Spinal cord (tissue), 10 donors: ENCODE measurements around the gene ROR2. TPM values are rescaled to one million over a fixed set of nuclear protein-coding genes. Genes with fewer than 3 reads are reported as not detected.
"Not testable (repeated sequence)": the region's sequence is repeated elsewhere in the genome, so short reads cannot be mapped to it uniquely, and the experiment has no call there.

Experiments
- DNase-seq, 6 donors: peaks; one replicate each; pipeline versions ENCODE4 v3.0.0 to v3.0.0-alpha.2; 2013 to 2015; ENCODE audit warnings: low spot score in 6 of 6, low read depth in 4 of 6
- H3K27ac ChIP-seq: one replicate; pipeline ENCODE4 v1.5.1; 2013; ENCODE audit warnings: low read depth, low read length, control low read depth
- H3K27me3 ChIP-seq: one replicate; pipeline ENCODE4 v1.6.1; 2013; ENCODE audit warnings: low read length; ENCODE audit not compliant: control insufficient read depth, insufficient read depth
- H3K36me3 ChIP-seq: one replicate; pipeline ENCODE4 v1.6.1; 2013; ENCODE audit warnings: low read length; ENCODE audit not compliant: control insufficient read depth, insufficient read depth
- H3K4me1 ChIP-seq: one replicate; pipeline ENCODE4 v1.6.1; 2013; ENCODE audit warnings: low read length; ENCODE audit not compliant: control insufficient read depth, insufficient read depth
- H3K4me3 ChIP-seq: one replicate; pipeline ENCODE4 v1.5.1; 2013; ENCODE audit warnings: low read depth, low read length, control low read depth
- H3K9me3 ChIP-seq: one replicate; pipeline ENCODE4 v1.6.1; 2013; ENCODE audit warnings: low read length; ENCODE audit not compliant: control insufficient read depth, insufficient read depth
- WGBS: methylation state at CpG from one replicate; pipeline ENCODE4 v1.1.5; 2013; ENCODE audit warnings: missing lambda C conversion rate; ENCODE audit not compliant: insufficient coverage; 5-methylcytosine and 5-hydroxymethylcytosine counted together
- long read RNA-seq, 4 donors: transcript quantifications; one replicate each; lab custom pipeline, GENCODE V29; 2026
- polyA plus RNA-seq, 2 donors: library from polyadenylated mRNA; unstranded; fragments of 120-200 nt; gene quantifications; one replicate each; pipeline ENCODE4 v1.2.1, GENCODE V29; 2013; ENCODE audit not compliant: insufficient read length in 2 of 2
- total RNA-seq, 2 donors: library from RNA; depleted of rRNA in 1 of 2; stranded (reverse); fragments of 120-200 nt in 1 of 2; fragments of >200 nt in 1 of 2; gene quantifications; one replicate each; pipeline versions ENCODE4 v1.2.3 to v1.2.4, GENCODE V29; 2013 to 2014
- donor health status: healthy.

Gene ROR2
- total RNA-seq (10 to 100 TPM in 1 of 2 donors, 1 to 10 TPM in 1; 3.1 to 20.6 TPM), polyA plus RNA-seq (1 to 10 TPM; 4.8 to 5.3 TPM)
- long read RNA-seq, donor 1, full-length matches to known transcripts, result 1 of 1 reads
- long read RNA-seq, donor 1, partial matches to known transcripts, result 0 of 1 reads
- long read RNA-seq, donor 1, other reads (novel, unspliced or antisense), result 0 of 1 reads
- long read RNA-seq, donor 2, result 0 reads
- long read RNA-seq, donor 3, result 0 reads
- long read RNA-seq, donor 4, full-length matches to known transcripts, result 5 of 5 reads
- long read RNA-seq, donor 4, partial matches to known transcripts, result 0 of 5 reads
- long read RNA-seq, donor 4, other reads (novel, unspliced or antisense), result 0 of 5 reads

DNA sequence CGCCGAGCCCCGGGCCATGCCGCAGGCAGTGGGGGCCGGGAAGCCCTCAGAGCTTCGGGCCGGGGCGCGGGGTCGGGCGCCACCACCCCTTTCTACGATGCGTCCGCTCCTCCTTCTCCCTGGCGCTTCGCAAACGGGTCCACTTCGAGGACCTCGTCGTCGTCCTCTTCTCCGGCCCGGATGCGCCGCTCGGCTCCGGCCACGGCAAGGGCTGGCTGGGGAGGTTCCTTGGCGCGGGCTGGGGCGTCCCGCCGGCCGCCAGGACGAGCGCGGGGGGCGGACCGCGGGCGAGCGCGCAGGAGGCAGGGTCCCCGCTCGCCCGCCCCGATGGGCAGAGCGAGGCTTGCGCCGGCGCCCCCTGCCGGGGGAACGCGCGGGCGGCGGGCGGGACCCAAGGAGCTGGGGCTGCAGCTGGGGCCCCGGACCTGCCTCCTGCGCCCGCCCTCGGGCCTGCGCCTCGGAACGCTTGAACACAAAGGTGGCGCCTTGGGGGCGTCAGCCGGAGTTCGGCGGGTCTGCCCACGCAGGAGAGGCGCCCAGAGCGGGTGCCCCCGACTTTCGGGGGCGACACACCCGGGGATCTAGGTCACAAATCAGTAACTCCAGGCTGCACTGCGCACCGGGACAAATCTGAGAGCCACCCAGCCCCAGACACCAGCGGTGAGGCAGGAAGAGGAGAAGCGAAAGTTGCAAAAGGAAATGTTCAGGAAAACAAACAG is at the start of gene ROR2:
Gene ROR2 (minus strand): TSS at position 283 of the 719 bp plus-strand sequence.
- H3K4me3 ChIP-seq, result peak within 1 kb of the TSS; percentile 47
- peak in 3 of 6 donors; percentile 48 to 84 (median 68) for DNase-seq
- peaks cover 43% of the 10 kb centered on the region for H3K27me3 ChIP-seq

DNA sequence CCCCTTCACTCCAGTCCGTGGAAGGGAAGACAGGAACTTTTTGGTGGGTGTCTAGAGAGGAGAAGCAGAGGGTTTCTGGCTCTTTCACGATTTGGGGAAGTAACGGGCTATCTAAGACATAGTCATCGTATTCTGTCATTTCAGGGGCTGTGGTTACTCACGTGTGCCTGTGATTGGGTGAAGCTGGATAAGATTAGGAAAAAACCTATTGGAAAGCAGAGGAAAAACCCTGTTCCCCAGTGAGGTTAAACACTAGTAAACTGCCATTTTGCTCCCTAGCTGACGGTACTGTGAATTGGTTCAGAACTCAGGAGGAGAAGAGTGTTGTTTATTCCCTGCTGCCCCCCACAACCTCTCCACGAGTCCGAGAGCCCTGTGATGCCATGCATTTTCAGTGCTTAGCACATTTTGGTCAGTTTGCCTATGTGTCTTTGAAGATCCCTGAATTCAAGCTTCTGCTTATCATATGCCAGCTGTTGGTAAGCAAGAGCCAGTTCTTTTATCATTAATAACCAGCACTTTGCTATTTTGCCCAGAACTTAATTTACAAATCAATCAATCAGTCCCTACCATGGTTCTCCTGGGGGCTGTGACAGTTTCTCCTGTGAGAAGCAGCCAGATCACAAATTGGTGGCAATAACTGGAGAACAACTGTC is 45.1 kb upstream of the ROR2 start:
- Histone ChIP-seq H3K27ac (no peak overlapping the region), H3K27me3 (no peaks in the 10 kb centered on the region), H3K4me3 (no peak overlapping the region), H3K9me3 (no peaks in the 10 kb centered on the region), H3K4me1 (no peaks in the 10 kb centered on the region), H3K36me3 (no peaks in the 10 kb centered on the region)
- DNase-seq, result peak in 1 of 6 donors; percentile 22
- WGBS, result 59% methylated on average over 7 of the region's 8 CpGs

More for the DNA sequence above, at the start of gene ROR2:
- Histone ChIP-seq H3K4me1 (peaks cover 25% of the 10 kb centered on the region), H3K9me3 (no peaks in the 10 kb centered on the region), H3K36me3 (no peaks in the 10 kb centered on the region), H3K27ac (no peak within 1 kb of the TSS)
- WGBS, result under 1% methylated on average over 81 of the region's 81 CpGs

DNA sequence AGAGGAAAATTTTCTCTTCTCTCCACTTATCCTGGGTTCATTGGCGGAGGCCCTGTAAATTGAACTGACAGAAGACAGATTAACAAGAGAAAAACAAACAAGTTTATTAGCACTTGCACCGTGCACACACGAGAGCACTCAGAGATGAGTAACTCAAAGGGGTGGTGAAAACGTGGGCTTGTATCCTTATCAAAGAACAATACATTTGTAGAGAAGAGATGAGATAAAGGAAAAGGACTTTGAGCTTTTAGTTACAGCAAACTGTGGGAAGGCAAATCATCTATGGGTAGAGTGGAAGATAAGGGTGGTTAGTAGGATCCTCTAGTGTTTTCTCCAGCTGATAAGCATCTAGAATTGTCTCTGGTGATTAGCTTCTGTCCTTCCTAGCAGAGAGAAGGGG is 44.4 kb upstream of the ROR2 start:
- DNase-seq, result no peak
- H3K27ac ChIP-seq, result no peak overlapping the region
- no peak overlapping the region for H3K4me3 ChIP-seq
- no peaks in the 10 kb centered on the region for H3K36me3 ChIP-seq
- H3K4me1 ChIP-seq, result no peaks in the 10 kb centered on the region
- no CpG with 5 or more reads among the region's 4 CpGs for WGBS
- no peaks in the 10 kb centered on the region for H3K9me3 ChIP-seq
- no peaks in the 10 kb centered on the region for H3K27me3 ChIP-seq

DNA sequence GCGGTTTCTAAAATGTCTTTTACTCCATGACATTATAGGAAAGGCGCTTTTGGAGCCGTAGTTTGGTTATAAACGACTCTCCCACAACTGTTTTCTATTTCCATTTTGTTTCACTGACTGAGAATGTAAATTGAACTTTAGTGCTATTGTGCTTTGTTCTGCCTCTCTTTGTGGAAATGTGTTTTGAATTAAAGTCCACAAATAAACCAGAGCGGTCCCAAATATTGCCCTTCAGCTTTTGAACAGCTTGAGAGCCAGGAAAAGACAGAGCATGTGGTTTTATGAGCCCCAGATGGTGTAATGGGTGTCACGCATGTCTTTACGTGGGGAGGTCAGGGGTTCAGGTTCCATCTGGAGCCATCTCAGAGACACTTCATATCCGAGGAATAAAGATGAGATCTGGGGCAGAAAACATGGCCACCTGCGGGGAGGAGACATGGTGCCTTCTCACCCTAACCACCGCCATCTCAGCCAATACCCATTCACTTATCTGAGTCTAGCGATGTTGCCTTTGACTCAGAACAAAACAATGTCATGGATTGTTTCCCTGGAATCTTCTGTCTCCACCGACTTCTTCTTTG is 42.5 kb upstream of the ROR2 start:
- Histone ChIP-seq H3K4me1 (no peaks in the 10 kb centered on the region), H3K36me3 (no peaks in the 10 kb centered on the region), H3K27me3 (no peaks in the 10 kb centered on the region), H3K9me3 (no peaks in the 10 kb centered on the region), H3K4me3 (no peak overlapping the region), H3K27ac (peak overlapping the region; percentile 52)
- peak in 2 of 6 donors; percentile 5 to 43 for DNase-seq
- 45% methylated on average over 6 of the region's 12 CpGs for WGBS

DNA sequence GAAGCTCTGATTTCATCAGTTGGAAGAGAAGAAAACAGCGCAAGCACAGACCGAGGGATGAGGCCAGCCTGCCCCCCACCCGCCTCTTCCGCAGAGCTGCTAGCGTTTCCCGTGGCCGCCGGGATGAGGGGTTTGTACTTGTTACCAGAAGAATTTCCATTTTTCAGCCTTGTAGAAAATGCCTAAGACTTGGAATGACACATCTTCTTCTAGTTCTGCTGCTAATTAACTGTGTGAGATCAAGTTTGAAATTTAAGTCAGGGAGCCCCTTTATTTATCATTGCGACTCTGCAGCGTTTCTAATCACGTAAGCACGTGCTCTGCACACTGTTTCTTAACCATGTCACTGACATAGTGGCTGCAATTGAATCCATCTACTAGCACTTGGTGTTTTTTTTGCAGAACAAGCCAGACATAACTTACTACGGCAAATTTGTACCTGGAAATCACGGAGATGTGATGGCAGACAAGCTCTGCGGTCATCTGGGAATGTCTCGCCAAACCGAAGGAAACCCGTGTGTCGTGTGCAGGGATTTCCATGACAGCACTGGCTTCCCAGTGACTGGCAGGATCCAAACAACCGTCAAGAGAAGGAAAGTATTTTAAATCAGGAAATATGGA is 41.8 kb upstream of the ROR2 start:
- WGBS, result 72% methylated on average over 12 of the region's 20 CpGs
- no peaks in the 10 kb centered on the region for H3K36me3 ChIP-seq
- H3K9me3 ChIP-seq, result no peaks in the 10 kb centered on the region
- H3K4me1 ChIP-seq, result no peaks in the 10 kb centered on the region
- DNase-seq, result peak in 1 of 6 donors; percentile 7
- peak overlapping the region; percentile 52 for H3K27ac ChIP-seq
- no peak overlapping the region for H3K4me3 ChIP-seq
- H3K27me3 ChIP-seq, result no peaks in the 10 kb centered on the region

DNA sequence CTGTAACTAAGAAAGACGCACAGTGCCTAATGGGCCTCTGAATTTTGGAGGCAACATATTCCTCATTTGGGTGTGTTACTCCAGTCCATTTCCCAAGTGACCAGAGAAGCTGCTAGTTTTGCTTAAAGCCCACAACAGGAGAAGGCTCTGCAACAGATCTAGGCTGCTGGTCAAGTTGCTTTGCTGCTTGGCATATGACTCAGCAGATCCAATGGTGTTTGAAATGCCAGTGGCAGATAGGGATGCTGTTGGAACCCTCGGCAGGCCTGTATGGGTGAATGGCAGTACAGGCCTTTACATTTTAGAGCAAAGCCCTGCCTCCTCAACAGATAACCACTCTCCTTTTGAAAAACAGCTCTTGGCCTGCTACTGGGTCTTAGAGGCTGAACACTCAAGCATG is 36.2 kb upstream of the ROR2 start:
- Histone ChIP-seq H3K4me3 (no peak overlapping the region), H3K36me3 (no peaks in the 10 kb centered on the region), H3K27ac (no peak overlapping the region), H3K4me1 (no peaks in the 10 kb centered on the region), H3K9me3 (no peaks in the 10 kb centered on the region), H3K27me3 (no peaks in the 10 kb centered on the region)
- WGBS, result 100% methylated on average over 1 of the region's 2 CpGs
- no peak for DNase-seq

- WGBS, result 93% methylated on average over 2 of the region's 2 CpGs
- no peak overlapping the region for H3K27ac ChIP-seq
- DNase-seq, result no peak
- H3K36me3 ChIP-seq, result no peaks in the 10 kb centered on the region
- no peak overlapping the region for H3K4me3 ChIP-seq
- H3K4me1 ChIP-seq, result no peaks in the 10 kb centered on the region
- H3K27me3 ChIP-seq, result no peaks in the 10 kb centered on the region
- no peaks in the 10 kb centered on the region for H3K9me3 ChIP-seq
Observed at GRCh38 chr9:91985692-91986091, 35.7 kb upstream of the ROR2 start.

GRCh38 chr9:91978740-91979414 is 28.8 kb upstream of the ROR2 start:
- no peak for DNase-seq
- H3K4me3 ChIP-seq, result no peak overlapping the region

GRCh38 chr9:91975254-91975653 is 25.2 kb upstream of the ROR2 start:
- H3K27ac ChIP-seq, DNase-seq, H3K4me3 ChIP-seq, H3K27me3 ChIP-seq, H3K9me3 ChIP-seq, H3K4me1 ChIP-seq, H3K36me3 ChIP-seq: not testable (repeated sequence)
- no CpG with 5 or more reads among the region's 2 CpGs for WGBS

More at GRCh38 chr9:91978740-91979414, 28.8 kb upstream of the ROR2 start:
- no peak overlapping the region for H3K27ac ChIP-seq
- H3K27me3 ChIP-seq, result no peaks in the 10 kb centered on the region
- H3K9me3 ChIP-seq, result no peaks in the 10 kb centered on the region
- WGBS, result 60% methylated on average over 5 of the region's 6 CpGs
- no peaks in the 10 kb centered on the region for H3K4me1 ChIP-seq
- H3K36me3 ChIP-seq, result no peaks in the 10 kb centered on the region
